Panc1 (cell line): ENCODE results near the gene NUDT3. TPM values are rescaled to one million over a fixed set of nuclear protein-coding genes. Genes with fewer than 3 reads are reported as not detected.

Experiments
- ATAC-seq: fragments of 200-7000 bp; cut with Tn5 transposase; 2 replicates; pipeline ENCODE4 v1.9.1; 2020; ENCODE audit warnings: mild to moderate bottlenecking, moderate library complexity
- BruUV-seq: library from RNA; stranded (reverse); fragments of 400-500 nt; replicated peaks from 2 replicates; lab custom pipeline; 2021; lab: Mats Ljungman, UMichigan
- CTCF ChIA-PET: fragments of 300-600 bp; sonication (Branson Sonifier 250); formaldehyde crosslinking; loops from one replicate; lab custom pipeline; 2022; ENCODE audit warnings: antibody characterized with exemption; lab: Charles Lee
- POLR2A ChIA-PET: fragments of 300-600 bp; sonication (Branson Sonifier 250); formaldehyde crosslinking; loops from one replicate; lab custom pipeline; 2022; ENCODE audit warnings: antibody characterized with exemption; lab: Charles Lee
- DNase-seq: peaks from one replicate; pipeline ENCODE4 v3.0.0-alpha.2; 2010; ENCODE audit warnings: low read depth, low spot score
- H3K27ac ChIP-seq: 2 replicates; pipeline ENCODE4 v1.5.1; 2011; ENCODE audit warnings: mild to moderate bottlenecking, low read length, inconsistent platforms
- H3K27me3 ChIP-seq: fragments of 200-500 bp; sonication (Bioruptor generic); 2 replicates; pipeline ENCODE4 v1.6.0; 2014; ENCODE audit warnings: low read length, inconsistent platforms; ENCODE audit not compliant: control insufficient read depth, insufficient read depth
- H3K36me3 ChIP-seq: fragments of 200-500 bp; sonication (Bioruptor generic); 2 replicates; pipeline ENCODE4 v1.5.1; 2014; ENCODE audit warnings: inconsistent platforms, mild to moderate bottlenecking, low read length, moderate library complexity; ENCODE audit not compliant: control insufficient read depth, insufficient read depth
- H3K4me1 ChIP-seq: 2 replicates; pipeline ENCODE4 v1.5.1; 2011; ENCODE audit warnings: inconsistent platforms, mild to moderate bottlenecking, low read length, moderate library complexity; ENCODE audit not compliant: control insufficient read depth, insufficient read depth
- H3K4me3 ChIP-seq, 2 experiments: 2 replicates each; pipeline ENCODE4 v1.5.1; 2011 to 2012; ENCODE audit warnings: low read depth in 2 of 2, low read length in 2 of 2, mild to moderate bottlenecking in 2 of 2, inconsistent platforms in 1 of 2, moderate library complexity in 1 of 2
- H3K9me3 ChIP-seq: fragments of 200-500 bp; sonication (Bioruptor generic); 2 replicates; pipeline ENCODE4 v1.5.1; 2014; ENCODE audit warnings: low read depth, mild to moderate bottlenecking, inconsistent platforms, low read length, moderate library complexity; ENCODE audit not compliant: control insufficient read depth, insufficient read depth
- CTCF ChIP-seq: fragments of 450-650 bp; IDR thresholded peaks from 2 replicates; pipeline ENCODE4 v1.5.1; 2017; ENCODE audit warnings: mild to moderate bottlenecking
- POLR2AphosphoS5 ChIP-seq: IDR thresholded peaks from 2 replicates; pipeline ENCODE4 v1.6.1; 2012; ENCODE audit warnings: mild to moderate bottlenecking, low read depth, low read length, moderate library complexity
- REST ChIP-seq, 2 experiments: IDR thresholded peaks; 2 replicates each; pipeline ENCODE4 v1.6.1; 2011 to 2012; ENCODE audit warnings: low read depth in 2 of 2, control low read depth in 1 of 2, low read length in 1 of 2, mild to moderate bottlenecking in 1 of 2, moderate library complexity in 1 of 2; ENCODE audit not compliant: insufficient read depth in 1 of 2
- SIN3A ChIP-seq: IDR thresholded peaks from 2 replicates; pipeline ENCODE4 v1.6.1; 2012; ENCODE audit warnings: low read depth, mild to moderate bottlenecking, low read length, moderate library complexity, borderline replicate concordance; ENCODE audit not compliant: insufficient read depth
- TCF7L2 ChIP-seq: IDR thresholded peaks from 2 replicates; pipeline ENCODE4 v1.6.1; 2011; ENCODE audit warnings: mild to moderate bottlenecking, low read depth, low read length, inconsistent platforms
- in situ Hi-C: cut with HindIII; loops from 2 replicates; pipeline ENCODE4 v1.10.0; 2016; ENCODE audit warnings: low sequenced_read_pairs, low pct_unique_long_range_greater_than_20kb
- intact Hi-C: fragments of 100-400 bp; cut with micrococcal nuclease; formaldehyde crosslinking; loops from one replicate; pipeline ENCODE4 v1.10.0; 2022; ENCODE audit not compliant: unreplicated experiment
- total RNA-seq: library from RNA; stranded (reverse); gene quantifications from one replicate; pipeline ENCODE4 v1.2.1, GENCODE V29; 2021; ENCODE audit not compliant: unreplicated experiment

The NUDT3 gene
- total RNA-seq, 1 experiment from 2014 or later: 25.9 TPM

- BruUV-seq: no TSS peak
- ChIA-PET POLR2A (no interaction called here), CTCF (no interaction called here)
- Histone ChIP-seq H3K9me3 (no peaks in the 10 kb centered on the region), H3K27ac (peak overlapping the region; percentile 90), H3K4me3 (peak overlapping the region; percentile 73 to 78; a peak in 3 of 4 replicates), H3K4me1 (peaks cover 68% of the 10 kb centered on the region), H3K36me3 (peaks cover 4% of the 10 kb centered on the region; the same call in 1 of the 2 replicates), H3K27me3 (no peaks in the 10 kb centered on the region)
- no peak for TF ChIP-seq REST (IDR thresholded peaks at IDR 0.05; ENCODE audit: insufficient read depth in 1 of 2, low read depth in 2 of 2, low read length in 1 of 2)
- no peak for TF ChIP-seq SIN3A
- no peak for TF ChIP-seq CTCF
- TF ChIP-seq POLR2AphosphoS5: no peak
- TF ChIP-seq TCF7L2: no peak
- ATAC-seq (no peak), DNase-seq (no peak)
- intact Hi-C loops (loop anchor here (5.0 kb wide), 1 partner anchor 43 kb away; no protein-coding TSS in a partner anchor), in situ Hi-C loops (no loop called here)
Observed at GRCh38 chr6:34239893-34240292, 152.6 kb downstream of the NUDT3 start.

GRCh38 chr6:34239500-34239825 lies 153.0 kb downstream of the NUDT3 start:
- TF ChIP-seq REST (IDR thresholded peaks at IDR 0.05; ENCODE audit: insufficient read depth in 1 of 2, low read depth in 2 of 2, low read length in 1 of 2) (no peak), SIN3A (no peak), CTCF (no peak), TCF7L2 (no peak), POLR2AphosphoS5 (no peak)
- DNase-seq (no peak), ATAC-seq (no peak)
- POLR2A ChIA-PET: no interaction called here
- Histone ChIP-seq H3K36me3 (peaks cover 4% of the 10 kb centered on the region; the same call in 1 of the 2 replicates), H3K27ac (peak overlapping the region; percentile 90), H3K4me1 (peaks cover 64% of the 10 kb centered on the region), H3K27me3 (no peaks in the 10 kb centered on the region), H3K9me3 (no peaks in the 10 kb centered on the region), H3K4me3 (peak overlapping the region; percentile 73 to 78)
- no TSS peak for BruUV-seq
- intact Hi-C loops: no loop called here
- in situ Hi-C loops: no loop called here
- CTCF ChIA-PET: no interaction called here
